Measurements from ENCODE around the gene SLC17A1.

DNA sequence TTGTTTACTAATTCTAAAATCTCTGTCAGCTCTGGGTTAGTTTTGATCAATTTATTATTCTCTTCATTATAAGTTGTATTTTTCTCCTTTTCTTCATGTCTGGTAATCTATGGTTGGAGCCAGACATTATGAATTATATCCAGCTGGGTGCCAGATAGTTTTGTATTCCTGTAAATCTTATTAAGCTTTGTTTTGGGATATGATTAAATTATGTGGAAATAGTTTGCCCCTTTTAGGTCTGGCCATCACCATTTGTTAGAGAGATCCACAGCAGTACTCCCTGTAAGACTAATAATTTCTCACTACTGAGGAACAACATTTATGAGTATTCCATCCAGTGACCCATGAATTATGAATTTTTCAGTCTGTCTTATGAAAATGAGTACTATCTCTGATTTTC lies 20.9 kb upstream of the SLC17A1 start:
- TF ChIP-seq, protein P1, sequence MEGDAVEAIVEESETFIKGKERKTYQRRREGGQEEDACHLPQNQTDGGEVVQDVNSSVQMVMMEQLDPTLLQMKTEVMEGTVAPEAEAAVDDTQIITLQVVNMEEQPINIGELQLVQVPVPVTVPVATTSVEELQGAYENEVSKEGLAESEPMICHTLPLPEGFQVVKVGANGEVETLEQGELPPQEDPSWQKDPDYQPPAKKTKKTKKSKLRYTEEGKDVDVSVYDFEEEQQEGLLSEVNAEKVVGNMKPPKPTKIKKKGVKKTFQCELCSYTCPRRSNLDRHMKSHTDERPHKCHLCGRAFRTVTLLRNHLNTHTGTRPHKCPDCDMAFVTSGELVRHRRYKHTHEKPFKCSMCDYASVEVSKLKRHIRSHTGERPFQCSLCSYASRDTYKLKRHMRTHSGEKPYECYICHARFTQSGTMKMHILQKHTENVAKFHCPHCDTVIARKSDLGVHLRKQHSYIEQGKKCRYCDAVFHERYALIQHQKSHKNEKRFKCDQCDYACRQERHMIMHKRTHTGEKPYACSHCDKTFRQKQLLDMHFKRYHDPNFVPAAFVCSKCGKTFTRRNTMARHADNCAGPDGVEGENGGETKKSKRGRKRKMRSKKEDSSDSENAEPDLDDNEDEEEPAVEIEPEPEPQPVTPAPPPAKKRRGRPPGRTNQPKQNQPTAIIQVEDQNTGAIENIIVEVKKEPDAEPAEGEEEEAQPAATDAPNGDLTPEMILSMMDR (IDR thresholded peaks at IDR 0.05): no peak
- TF ChIP-seq POLR2A (IDR thresholded peaks at IDR 0.05): no peak

All from uterus (tissue), 2 donors.